ENCODE data around the gene C2orf78.
A peak's percentile ranks its signal among the peaks of the same experiment; 100 is the strongest.

Gene C2orf78

GRCh38 chr2:73839653-73840411 lies 55.8 kb downstream of the C2orf78 start:
- no peak for DNase-seq (ENCODE audit: low spot score)

- no peak for DNase-seq (ENCODE audit: low spot score)
Observed at GRCh38 chr2:73841912-73842738, 58.1 kb downstream of the C2orf78 start.

- no peak for DNase-seq (ENCODE audit: low spot score)
Observed at GRCh38 chr2:73842739-73843019, 58.7 kb downstream of the C2orf78 start.

- DNase-seq (ENCODE audit: low spot score) = no peak
Observed at GRCh38 chr2:73844087-73844486, 60.1 kb downstream of the C2orf78 start.

GRCh38 chr2:73850009-73850408 lies 66.0 kb downstream of the C2orf78 start:
- DNase-seq (ENCODE audit: low spot score) = no peak

- DNase-seq (ENCODE audit: low spot score) = no peak
Observed at GRCh38 chr2:73851274-73851673, 67.3 kb downstream of the C2orf78 start.

GRCh38 chr2:73852020-73852419 lies 68.0 kb downstream of the C2orf78 start:
- DNase-seq (ENCODE audit: low spot score) = peak; percentile 61

- DNase-seq (ENCODE audit: low spot score) = no peak
Observed at GRCh38 chr2:73855526-73855925, 71.5 kb downstream of the C2orf78 start.

- DNase-seq (ENCODE audit: low spot score) = no peak
Observed at GRCh38 chr2:73856214-73856613, 72.2 kb downstream of the C2orf78 start.

GRCh38 chr2:73859721-73860586 lies 76.0 kb downstream of the C2orf78 start:
- DNase-seq (ENCODE audit: low spot score) = peak; percentile 86

- DNase-seq (ENCODE audit: low spot score) = no peak
Observed at GRCh38 chr2:73862987-73863386, 79.0 kb downstream of the C2orf78 start.
